Measurements from ENCODE around the gene ITGB1.

DNA sequence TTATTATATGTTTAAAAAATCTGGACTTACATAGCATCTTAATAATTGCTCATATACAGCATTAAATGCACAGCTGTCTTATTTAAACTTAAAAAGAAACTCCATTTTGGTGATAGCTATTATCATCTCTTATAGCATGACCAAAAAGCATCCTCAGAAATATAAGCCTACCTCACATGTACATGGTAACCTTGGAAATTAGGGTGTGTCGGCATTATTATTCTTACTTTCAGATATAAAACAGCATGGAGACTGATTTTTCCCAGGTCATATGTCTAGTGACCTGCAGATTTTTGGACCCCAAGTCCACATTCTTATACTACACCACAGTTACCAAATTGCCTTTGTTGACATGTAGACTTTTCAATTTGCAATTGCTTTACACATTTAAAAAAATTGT, 29.1 kb upstream of the ITGB1 start:
- no peak for TF ChIP-seq POLR2AphosphoS5 (IDR thresholded peaks at IDR 0.05; ENCODE audit: low read depth, low read length)
- TF ChIP-seq POLR2A (IDR thresholded peaks at IDR 0.05; ENCODE audit: low read depth, low read length): no peak
- no peak for TF ChIP-seq PAX5 (IDR thresholded peaks at IDR 0.05; ENCODE audit: insufficient read depth, low read length, severe bottlenecking)
- TF ChIP-seq TAF1 (IDR thresholded peaks at IDR 0.05; ENCODE audit: low read depth, low read length): no peak
